GM18519 (cell line): ENCODE measurements around the gene MACROD2.

ENCODE experiments used
- ATAC-seq: cut with Tn5 transposase; IDR thresholded peaks from one replicate; pipeline ENCODE4 v1.9.1; 2021; ENCODE audit warnings: mild to moderate bottlenecking, moderate library complexity; ENCODE audit not compliant: unreplicated experiment, low FRiP score

Gene MACROD2

GRCh38 chr20:15637950-15638754, 1642.8 kb downstream of the MACROD2 start:
- ATAC-seq, result no peak

GRCh38 chr20:15638816-15639215, 1643.5 kb downstream of the MACROD2 start:
- ATAC-seq, result no peak

GRCh38 chr20:15639839-15640238, 1644.5 kb downstream of the MACROD2 start:
- ATAC-seq, result no peak

- ATAC-seq, result no peak
Measured at GRCh38 chr20:15642109-15642508, 1646.8 kb downstream of the MACROD2 start.

- ATAC-seq, result no peak
Measured at GRCh38 chr20:15642676-15643075, 1647.4 kb downstream of the MACROD2 start.

- no peak for ATAC-seq
Measured at GRCh38 chr20:15643713-15644112, 1648.4 kb downstream of the MACROD2 start.

- no peak for ATAC-seq
Measured at GRCh38 chr20:15645816-15646215, 1650.5 kb downstream of the MACROD2 start.

GRCh38 chr20:15653396-15654207, 1658.3 kb downstream of the MACROD2 start:
- ATAC-seq, result no peak

GRCh38 chr20:15654208-15654649, 1658.9 kb downstream of the MACROD2 start:
- ATAC-seq, result peak; percentile 95

- ATAC-seq, result no peak
Measured at GRCh38 chr20:15655295-15655874, 1660.1 kb downstream of the MACROD2 start.

- no peak for ATAC-seq
Measured at GRCh38 chr20:15656124-15656523, 1660.8 kb downstream of the MACROD2 start.

- no peak for ATAC-seq
Measured at GRCh38 chr20:15658295-15658694, 1663.0 kb downstream of the MACROD2 start.

GRCh38 chr20:15673206-15673605, 1677.9 kb downstream of the MACROD2 start:
- no peak for ATAC-seq

- ATAC-seq, result no peak
Measured at GRCh38 chr20:15674253-15675060, 1679.1 kb downstream of the MACROD2 start.

- ATAC-seq, result no peak
Measured at GRCh38 chr20:15675061-15675514, 1679.8 kb downstream of the MACROD2 start.

- no peak for ATAC-seq
Measured at GRCh38 chr20:15675813-15676484, 1680.6 kb downstream of the MACROD2 start.

- no peak for ATAC-seq
Measured at GRCh38 chr20:15676815-15677214, 1681.5 kb downstream of the MACROD2 start.

- no peak for ATAC-seq
Measured at GRCh38 chr20:15682690-15683089, 1687.4 kb downstream of the MACROD2 start.

GRCh38 chr20:15692570-15692969, 1697.3 kb downstream of the MACROD2 start:
- no peak for ATAC-seq
